ENCODE data around the gene SLC1A1. TPM values are rescaled to one million over a fixed set of nuclear protein-coding genes. Genes with fewer than 3 reads are reported as not detected.
A peak's percentile ranks its signal among the peaks of the same experiment; 100 is the strongest.

Gene SLC1A1
- 0.53 and 0.67 TPM in 2 replicates for polyA plus RNA-seq (2013)

- Histone ChIP-seq H4K91ac (ENCODE audit: low read depth, low read length) (no peak within 1 kb of the TSS), H3K27ac (ENCODE audit: low read depth, low read length) (no peak within 1 kb of the TSS), H2AFZ (ENCODE audit: insufficient read depth, low read length, poor library complexity) (peak within 1 kb of the TSS; percentile 58), H4K12ac (ENCODE audit: low read depth, low read length) (no peak within 1 kb of the TSS), H3K18ac (ENCODE audit: low read length) (no peak within 1 kb of the TSS), H3K9ac (ENCODE audit: low read length) (peak within 1 kb of the TSS; percentile 56), H3K79me1 (ENCODE audit: low read length) (no peaks in the 10 kb centered on the region), H3K79me2 (ENCODE audit: control insufficient read depth, insufficient read depth, low read length, poor library complexity) (no peaks in the 10 kb centered on the region), H2BK12ac (ENCODE audit: low read length) (no peak within 1 kb of the TSS), H3K4ac (ENCODE audit: low read depth, low read length) (no peak within 1 kb of the TSS), H4K8ac (ENCODE audit: low read depth, low read length) (no peak within 1 kb of the TSS), H3K4me2 (ENCODE audit: low read length) (peak within 1 kb of the TSS; percentile 99), H3K23ac (ENCODE audit: low read length) (no peak within 1 kb of the TSS), H2AK5ac (ENCODE audit: low read length) (no peak within 1 kb of the TSS), H3K27me3 (ENCODE audit: insufficient read depth, low read length) (peaks cover 28% of the 10 kb centered on the region), H3K14ac (ENCODE audit: low read length) (peak within 1 kb of the TSS; percentile 29), H2BK5ac (ENCODE audit: low read depth, low read length, poor library complexity) (no peak within 1 kb of the TSS), H3K4me1 (ENCODE audit: control insufficient read depth in 1 of 2, insufficient read depth in 2 of 2, low read length in 2 of 2) (peaks cover 8 to 9% of the 10 kb centered on the region in 2 experiments), H3K36me3 (ENCODE audit: control insufficient read depth in 1 of 2, insufficient read depth in 2 of 2, low read length in 2 of 2) (no peaks in the 10 kb centered on the region), H2BK120ac (ENCODE audit: insufficient read depth, low read length, poor library complexity) (no peak within 1 kb of the TSS), H3K9me3 (ENCODE audit: insufficient read depth, low read depth, low read length) (peaks cover 6% of the 10 kb centered on the region), H3K4me3 (ENCODE audit: low read depth, low read length) (peak within 1 kb of the TSS; percentile 77)
- WGBS (ENCODE audit: extremely low coverage, insufficient coverage, insufficient read length): no CpG with 5 or more reads among the region's 72 CpGs
- DNase-seq: peak; percentile 36 to 59
These were observed at the start of gene SLC1A1 for GRCh38 chr9:4489919-4490704. TSS of gene SLC1A1 (plus strand) at chr9:4490468. CDS start at chr9:4490680, 212 bp downstream.

GRCh38 chr9:4442806-4443205 is 47.5 kb upstream of the SLC1A1 start:
- H2AK5ac ChIP-seq (ENCODE audit: low read length): no peak overlapping the region
- no peaks in the 10 kb centered on the region for H3K79me1 ChIP-seq (ENCODE audit: low read length)
- H2BK12ac ChIP-seq (ENCODE audit: low read length): no peak overlapping the region
- H3K4ac ChIP-seq (ENCODE audit: low read depth, low read length): no peak overlapping the region
- peak; percentile 12 to 39 for DNase-seq
- H3K4me2 ChIP-seq (ENCODE audit: low read length): no peak overlapping the region
- no peak overlapping the region for H2BK120ac ChIP-seq (ENCODE audit: insufficient read depth, low read length, poor library complexity)
- H3K9ac ChIP-seq (ENCODE audit: low read length): no peak overlapping the region
- H3K4me3 ChIP-seq (ENCODE audit: low read depth, low read length): no peak overlapping the region
- H3K18ac ChIP-seq (ENCODE audit: low read length): no peak overlapping the region
- H3K27me3 ChIP-seq (ENCODE audit: insufficient read depth, low read length): no peaks in the 10 kb centered on the region
- H3K9me3 ChIP-seq (ENCODE audit: insufficient read depth, low read depth, low read length): no peaks in the 10 kb centered on the region
- H4K91ac ChIP-seq (ENCODE audit: low read depth, low read length): no peak overlapping the region
- no peaks in the 10 kb centered on the region for H3K79me2 ChIP-seq (ENCODE audit: control insufficient read depth, insufficient read depth, low read length, poor library complexity)
- H3K14ac ChIP-seq (ENCODE audit: low read length): no peak overlapping the region
- H3K36me3 ChIP-seq (ENCODE audit: control insufficient read depth in 1 of 2, insufficient read depth in 2 of 2, low read length in 2 of 2): no peaks in the 10 kb centered on the region
- no peak overlapping the region for H3K27ac ChIP-seq (ENCODE audit: low read depth, low read length)
- no peak overlapping the region for H2BK5ac ChIP-seq (ENCODE audit: low read depth, low read length, poor library complexity)
- no peaks in the 10 kb centered on the region for H3K4me1 ChIP-seq (ENCODE audit: control insufficient read depth in 1 of 2, insufficient read depth in 2 of 2, low read length in 2 of 2)
- no peak overlapping the region for H4K12ac ChIP-seq (ENCODE audit: low read depth, low read length)
- no peak overlapping the region for H3K23ac ChIP-seq (ENCODE audit: low read length)
- no peak overlapping the region for H4K8ac ChIP-seq (ENCODE audit: low read depth, low read length)
- WGBS (ENCODE audit: extremely low coverage, insufficient coverage, insufficient read length): no CpG with 5 or more reads among the region's 3 CpGs
- H2AFZ ChIP-seq (ENCODE audit: insufficient read depth, low read length, poor library complexity): no peak overlapping the region

- Histone ChIP-seq H3K79me1 (ENCODE audit: low read length) (no peaks in the 10 kb centered on the region), H2AK5ac (ENCODE audit: low read length) (no peak overlapping the region), H3K18ac (ENCODE audit: low read length) (no peak overlapping the region), H2BK12ac (ENCODE audit: low read length) (no peak overlapping the region), H4K91ac (ENCODE audit: low read depth, low read length) (no peak overlapping the region), H3K14ac (ENCODE audit: low read length) (no peak overlapping the region), H3K27ac (ENCODE audit: low read depth, low read length) (no peak overlapping the region), H4K12ac (ENCODE audit: low read depth, low read length) (no peak overlapping the region), H3K9me3 (ENCODE audit: insufficient read depth, low read depth, low read length) (peaks cover 2% of the 10 kb centered on the region), H3K4ac (ENCODE audit: low read depth, low read length) (no peak overlapping the region), H4K8ac (ENCODE audit: low read depth, low read length) (no peak overlapping the region), H3K79me2 (ENCODE audit: control insufficient read depth, insufficient read depth, low read length, poor library complexity) (no peaks in the 10 kb centered on the region), H3K9ac (ENCODE audit: low read length) (no peak overlapping the region), H3K4me2 (ENCODE audit: low read length) (no peak overlapping the region), H3K4me1 (ENCODE audit: control insufficient read depth in 1 of 2, insufficient read depth in 2 of 2, low read length in 2 of 2) (no peaks in the 10 kb centered on the region), H3K36me3 (ENCODE audit: control insufficient read depth in 1 of 2, insufficient read depth in 2 of 2, low read length in 2 of 2) (no peaks in the 10 kb centered on the region), H3K4me3 (ENCODE audit: low read depth, low read length) (no peak overlapping the region), H3K23ac (ENCODE audit: low read length) (no peak overlapping the region), H2BK120ac (ENCODE audit: insufficient read depth, low read length, poor library complexity) (no peak overlapping the region), H2BK5ac (ENCODE audit: low read depth, low read length, poor library complexity) (no peak overlapping the region), H2AFZ (ENCODE audit: insufficient read depth, low read length, poor library complexity) (no peak overlapping the region), H3K27me3 (ENCODE audit: insufficient read depth, low read length) (no peaks in the 10 kb centered on the region)
- no peak for DNase-seq
- no CpG with 5 or more reads among the region's 1 CpG for WGBS (ENCODE audit: extremely low coverage, insufficient coverage, insufficient read length)
These were observed 46.8 kb upstream of the SLC1A1 start for GRCh38 chr9:4443439-4443838.

GRCh38 chr9:4461437-4461836 is 28.8 kb upstream of the SLC1A1 start:
- no CpG with 5 or more reads among the region's 2 CpGs for WGBS (ENCODE audit: extremely low coverage, insufficient coverage, insufficient read length)
- Histone ChIP-seq H2BK5ac (ENCODE audit: low read depth, low read length, poor library complexity) (no peak overlapping the region), H2BK12ac (ENCODE audit: low read length) (no peak overlapping the region), H3K4me3 (ENCODE audit: low read depth, low read length) (no peak overlapping the region), H3K79me1 (ENCODE audit: low read length) (no peaks in the 10 kb centered on the region), H3K23ac (ENCODE audit: low read length) (no peak overlapping the region), H2AK5ac (ENCODE audit: low read length) (no peak overlapping the region), H3K27ac (ENCODE audit: low read depth, low read length) (no peak overlapping the region), H3K14ac (ENCODE audit: low read length) (no peak overlapping the region), H4K12ac (ENCODE audit: low read depth, low read length) (no peak overlapping the region), H4K91ac (ENCODE audit: low read depth, low read length) (no peak overlapping the region), H3K18ac (ENCODE audit: low read length) (no peak overlapping the region), H3K9ac (ENCODE audit: low read length) (no peak overlapping the region), H3K36me3 (ENCODE audit: control insufficient read depth in 1 of 2, insufficient read depth in 2 of 2, low read length in 2 of 2) (no peaks in the 10 kb centered on the region), H4K8ac (ENCODE audit: low read depth, low read length) (no peak overlapping the region), H2AFZ (ENCODE audit: insufficient read depth, low read length, poor library complexity) (no peak overlapping the region), H3K9me3 (ENCODE audit: insufficient read depth, low read depth, low read length) (no peaks in the 10 kb centered on the region), H3K4me1 (ENCODE audit: control insufficient read depth in 1 of 2, insufficient read depth in 2 of 2, low read length in 2 of 2) (no peaks in the 10 kb centered on the region), H3K4me2 (ENCODE audit: low read length) (no peak overlapping the region), H2BK120ac (ENCODE audit: insufficient read depth, low read length, poor library complexity) (no peak overlapping the region), H3K79me2 (ENCODE audit: control insufficient read depth, insufficient read depth, low read length, poor library complexity) (no peaks in the 10 kb centered on the region), H3K4ac (ENCODE audit: low read depth, low read length) (no peak overlapping the region), H3K27me3 (ENCODE audit: insufficient read depth, low read length) (no peaks in the 10 kb centered on the region)
- no peak for DNase-seq
